Thoracic aorta (tissue), 2 donors: ENCODE measurements around the gene SOX21. TPM values are rescaled to one million over a fixed set of nuclear protein-coding genes. Genes with fewer than 3 reads are reported as not detected.
"Not testable (repeated sequence)": the region's sequence is repeated elsewhere in the genome, so short reads cannot be mapped to it uniquely, and the experiment has no call there.

ENCODE experiments used
- ATAC-seq: fragments of 150-250 bp; one replicate; pipeline ENCODE4 v1.8.0; 2017; ENCODE audit warnings: low read depth; ENCODE audit not compliant: insufficient number of reproducible peaks, low FRiP score
- DNase-seq: peaks from one replicate; pipeline ENCODE4 v3.0.0-alpha.2; 2020; ENCODE audit warnings: low spot score
- H3K27ac ChIP-seq, 2 donors: fragments of 200-600 bp; sonication (generic); 1 replicate in 1 of 2; 2 replicates in 1 of 2; pipeline ENCODE4 v1.5.1; 2016; ENCODE audit warnings: mild to moderate bottlenecking in 2 of 2, moderate library complexity in 2 of 2
- H3K27me3 ChIP-seq: fragments of 200-600 bp; sonication (generic); replicated peaks from 2 replicates; pipeline ENCODE4 v1.6.0; 2016; ENCODE audit warnings: mild to moderate bottlenecking; ENCODE audit not compliant: insufficient read depth
- H3K36me3 ChIP-seq: fragments of 200-600 bp; sonication (generic); one replicate; pipeline ENCODE4 v1.5.1; 2016
- H3K4me1 ChIP-seq, 2 donors: fragments of 200-600 bp; sonication (generic); 1 replicate in 1 of 2; 2 replicates in 1 of 2; pipeline versions ENCODE4 v1.5.1 to v1.6.0; 2016; ENCODE audit warnings: low read depth in 2 of 2, mild to moderate bottlenecking in 1 of 2; ENCODE audit not compliant: control insufficient read depth in 1 of 2
- H3K4me3 ChIP-seq: fragments of 200-600 bp; sonication (generic); 2 replicates; pipeline ENCODE4 v1.5.1; 2016; ENCODE audit warnings: mild to moderate bottlenecking
- H3K9me3 ChIP-seq: fragments of 200-600 bp; sonication (generic); 2 replicates; pipeline ENCODE4 v1.5.1; 2016
- CTCF ChIP-seq: fragments of 200-600 bp; sonication (generic); IDR thresholded peaks from one replicate; pipeline ENCODE4 v1.5.1; 2019; ENCODE audit warnings: antibody characterized with exemption
- total RNA-seq, 2 donors: library from RNA; depleted of rRNA; stranded (reverse); fragments of >200 nt; gene quantifications; one replicate each; pipeline versions ENCODE4 v1.1.0 to v1.2.3, GENCODE V29; 2016

The SOX21 gene
- total RNA-seq, 2 donors from 2014 or later, result 0.28 TPM; not detected in 1

- no peak for TF ChIP-seq CTCF
- Histone ChIP-seq H3K9me3 (no peaks in the 10 kb centered on the region), H3K27ac (no peak overlapping the region), H3K27me3 (no peaks in the 10 kb centered on the region), H3K4me1 (no peaks in the 10 kb centered on the region), H3K4me3 (no peak overlapping the region), H3K36me3 (no peaks in the 10 kb centered on the region)
- ATAC-seq, result no peak
- DNase-seq, result no peak
Observed at GRCh38 chr13:94749162-94749561, 36.8 kb upstream of the SOX21 start.

GRCh38 chr13:94739235-94739634 is 26.9 kb upstream of the SOX21 start:
- Histone ChIP-seq H3K27me3 (no peaks in the 10 kb centered on the region), H3K36me3 (no peaks in the 10 kb centered on the region), H3K9me3 (no peaks in the 10 kb centered on the region), H3K4me1 (no peaks in the 10 kb centered on the region), H3K27ac (no peak overlapping the region), H3K4me3 (no peak overlapping the region)
- no peak for TF ChIP-seq CTCF
- ATAC-seq (no peak), DNase-seq (no peak)

- ATAC-seq, result no peak
- no peak for TF ChIP-seq CTCF
Observed at GRCh38 chr13:94731028-94731427, 18.7 kb upstream of the SOX21 start.

GRCh38 chr13:94729941-94730340 is 17.6 kb upstream of the SOX21 start:
- H3K9me3 ChIP-seq, H3K27me3 ChIP-seq, H3K4me3 ChIP-seq, H3K27ac ChIP-seq, H3K4me1 ChIP-seq, DNase-seq, H3K36me3 ChIP-seq, ATAC-seq: not testable (repeated sequence)

More at GRCh38 chr13:94731028-94731427, 18.7 kb upstream of the SOX21 start:
- no peaks in the 10 kb centered on the region for H3K9me3 ChIP-seq
- H3K4me3 ChIP-seq, result no peak overlapping the region
- H3K4me1 ChIP-seq, result no peaks in the 10 kb centered on the region
- H3K27ac ChIP-seq, result no peak overlapping the region
- H3K27me3 ChIP-seq, result no peaks in the 10 kb centered on the region
- H3K36me3 ChIP-seq, result no peaks in the 10 kb centered on the region
- DNase-seq, result no peak

GRCh38 chr13:94726425-94726824 is 14.1 kb upstream of the SOX21 start:
- no peak overlapping the region for H3K27ac ChIP-seq
- DNase-seq, result no peak

More at GRCh38 chr13:94726425-94726824, 14.1 kb upstream of the SOX21 start:
- no peak for TF ChIP-seq CTCF
- ATAC-seq, result no peak
- H3K36me3 ChIP-seq, result no peaks in the 10 kb centered on the region
- H3K4me3 ChIP-seq, result no peak overlapping the region
- H3K9me3 ChIP-seq, result no peaks in the 10 kb centered on the region
- no peaks in the 10 kb centered on the region for H3K27me3 ChIP-seq
- no peaks in the 10 kb centered on the region for H3K4me1 ChIP-seq
